ENCODE results near the gene CACHD1.

GRCh38 chr1:64699327-64699726 is 229.4 kb downstream of the CACHD1 start:
- TF ChIP-seq CTCF (IDR thresholded peaks at IDR 0.05) (no peak), POLR2AphosphoS5 (IDR thresholded peaks at IDR 0.05) (no peak), POLR2A (IDR thresholded peaks at IDR 0.05) (no peak)

Data from prostate gland (tissue), 2 donors.